ENCODE measurements around the gene RNLS.

DNA sequence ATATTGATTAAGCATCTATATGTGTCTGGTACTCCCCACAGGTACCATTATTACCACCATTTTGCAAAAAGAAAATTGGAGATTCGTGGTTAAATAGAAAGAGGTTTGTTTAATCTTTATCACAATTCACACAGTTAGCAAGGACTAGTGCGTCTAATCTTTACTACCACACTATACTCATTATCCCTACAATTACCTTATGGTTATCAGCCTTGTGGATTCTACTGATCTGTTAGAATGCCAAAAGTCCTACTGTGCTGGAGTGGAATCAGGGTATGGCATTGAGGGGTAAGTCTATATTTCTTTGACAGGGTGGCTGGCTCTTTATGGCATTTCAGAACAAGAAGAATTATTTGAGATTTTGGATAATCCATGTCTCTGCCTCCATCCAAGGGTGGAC is 156.1 kb downstream of the RNLS start:
- TF ChIP-seq, protein P1, sequence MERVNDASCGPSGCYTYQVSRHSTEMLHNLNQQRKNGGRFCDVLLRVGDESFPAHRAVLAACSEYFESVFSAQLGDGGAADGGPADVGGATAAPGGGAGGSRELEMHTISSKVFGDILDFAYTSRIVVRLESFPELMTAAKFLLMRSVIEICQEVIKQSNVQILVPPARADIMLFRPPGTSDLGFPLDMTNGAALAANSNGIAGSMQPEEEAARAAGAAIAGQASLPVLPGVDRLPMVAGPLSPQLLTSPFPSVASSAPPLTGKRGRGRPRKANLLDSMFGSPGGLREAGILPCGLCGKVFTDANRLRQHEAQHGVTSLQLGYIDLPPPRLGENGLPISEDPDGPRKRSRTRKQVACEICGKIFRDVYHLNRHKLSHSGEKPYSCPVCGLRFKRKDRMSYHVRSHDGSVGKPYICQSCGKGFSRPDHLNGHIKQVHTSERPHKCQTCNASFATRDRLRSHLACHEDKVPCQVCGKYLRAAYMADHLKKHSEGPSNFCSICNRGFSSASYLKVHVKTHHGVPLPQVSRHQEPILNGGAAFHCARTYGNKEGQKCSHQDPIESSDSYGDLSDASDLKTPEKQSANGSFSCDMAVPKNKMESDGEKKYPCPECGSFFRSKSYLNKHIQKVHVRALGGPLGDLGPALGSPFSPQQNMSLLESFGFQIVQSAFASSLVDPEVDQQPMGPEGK (CRISPR knock-in tag; IDR thresholded peaks at IDR 0.05; ENCODE audit: borderline replicate concordance) = no peak
- TF ChIP-seq ZNF8 (CRISPR knock-in tag; IDR thresholded peaks at IDR 0.05) = no peak
- TF ChIP-seq OSR1 (CRISPR knock-in tag; IDR thresholded peaks at IDR 0.05) = no peak
- TF ChIP-seq CSDC2 (CRISPR knock-in tag; IDR thresholded peaks at IDR 0.05) = no peak

Data from SK-N-SH treated with all-trans-retinoic acid at 6 μM for 48 hours (cell line).